Hematopoietic multipotent progenitor cell treated with erythropoietin and hydrocortisone succinate and interleukin-3 and kit ligand, for 6 days (in vitro differentiated cells): ENCODE results near the gene WBP2.

Experiments used
- DNase-seq: peaks from one replicate; pipeline ENCODE4 v3.0.0-alpha.2; 2015

The WBP2 gene

GRCh38 chr17:75855310-75856061 lies at the start of gene WBP2:
TSS of gene WBP2 (minus strand) at chr17:75855335. CDS start at chr17:75855297, 38 bp downstream.
- DNase-seq = peak; percentile 100

GRCh38 chr17:75902406-75902805 lies 47.3 kb upstream of the WBP2 start:
- DNase-seq = no peak

- no peak for DNase-seq
These were observed 46.6 kb upstream of the WBP2 start for GRCh38 chr17:75901727-75902126.

DNA sequence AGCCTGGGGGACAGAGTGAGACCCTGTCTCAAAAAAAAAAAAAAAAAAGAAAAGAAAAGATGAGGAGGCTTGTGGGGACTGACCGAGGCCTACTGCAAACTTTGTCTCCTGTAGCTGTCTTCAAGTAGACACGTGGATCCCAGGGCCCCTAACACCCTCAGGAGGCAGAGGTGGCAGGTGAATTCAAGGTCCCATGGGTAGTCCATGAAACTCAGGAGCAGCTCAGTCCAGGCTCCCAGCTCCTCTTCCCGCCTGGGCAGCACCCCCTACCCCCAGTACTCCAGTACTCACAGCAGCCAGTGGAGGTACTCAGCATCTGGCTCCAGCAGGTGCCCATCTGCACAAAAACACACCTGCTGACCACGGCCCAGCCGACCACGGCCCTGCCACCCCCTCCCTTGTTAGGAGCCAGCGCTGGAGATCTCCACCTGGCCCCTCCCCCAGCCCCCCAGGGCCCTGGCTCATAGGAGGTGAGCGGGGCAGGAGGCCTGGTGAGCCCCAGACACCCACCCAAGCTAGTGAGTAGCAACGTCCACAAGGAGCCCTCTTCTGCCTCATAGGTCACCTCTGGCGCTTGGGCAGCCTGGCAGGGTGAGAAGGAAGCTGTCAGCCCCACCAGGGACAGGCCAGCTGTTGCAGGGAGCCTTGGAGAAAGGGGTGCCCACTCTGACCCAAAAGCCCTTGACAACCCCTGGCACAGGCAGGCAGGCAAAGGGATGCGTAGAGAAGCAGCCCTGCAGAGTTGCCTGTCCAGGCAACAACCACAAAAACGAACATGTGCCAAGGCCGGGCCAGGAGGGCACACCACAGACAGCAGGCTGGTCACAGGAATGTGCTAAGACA lies 45.8 kb upstream of the WBP2 start:
- no peak for DNase-seq

GRCh38 chr17:75899767-75900468 lies 44.8 kb upstream of the WBP2 start:
- no peak for DNase-seq

DNA sequence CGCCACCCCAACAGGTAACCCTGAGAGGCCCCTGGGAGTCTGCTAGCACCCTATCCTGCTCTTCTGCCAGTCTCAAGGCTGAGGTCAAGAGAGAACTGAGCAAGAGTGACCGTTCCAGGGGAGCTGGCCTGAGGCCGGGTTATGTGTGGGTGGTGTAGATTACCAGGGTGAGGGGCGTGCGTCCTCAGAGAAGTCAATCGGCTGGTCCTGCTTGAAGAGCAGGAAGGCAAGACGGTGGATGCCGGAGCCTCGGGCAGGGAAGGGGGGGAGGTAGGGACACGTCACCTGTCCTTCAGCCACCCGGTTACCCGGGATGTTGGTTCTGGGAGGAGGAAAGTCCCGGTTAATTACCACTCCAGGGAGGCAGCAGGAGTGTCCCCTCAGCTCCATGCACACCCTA lies 44.2 kb upstream of the WBP2 start:
- DNase-seq = no peak

- DNase-seq = no peak
These were observed 43.7 kb upstream of the WBP2 start for GRCh38 chr17:75898791-75899190.

- no peak for DNase-seq
These were observed 42.9 kb upstream of the WBP2 start for GRCh38 chr17:75898065-75898464.

- no peak for DNase-seq
These were observed 42.3 kb upstream of the WBP2 start for GRCh38 chr17:75897160-75898019.

- DNase-seq = peak; percentile 85
These were observed 41.5 kb upstream of the WBP2 start, which contains the start of gene TRIM65 for GRCh38 chr17:75896415-75897159. TSS of gene TRIM65 (minus strand) at chr17:75896951. CDS start at chr17:75896937, 14 bp downstream.

- peak; percentile 63 for DNase-seq
These were observed 40.4 kb upstream of the WBP2 start for GRCh38 chr17:75895370-75896155.

DNA sequence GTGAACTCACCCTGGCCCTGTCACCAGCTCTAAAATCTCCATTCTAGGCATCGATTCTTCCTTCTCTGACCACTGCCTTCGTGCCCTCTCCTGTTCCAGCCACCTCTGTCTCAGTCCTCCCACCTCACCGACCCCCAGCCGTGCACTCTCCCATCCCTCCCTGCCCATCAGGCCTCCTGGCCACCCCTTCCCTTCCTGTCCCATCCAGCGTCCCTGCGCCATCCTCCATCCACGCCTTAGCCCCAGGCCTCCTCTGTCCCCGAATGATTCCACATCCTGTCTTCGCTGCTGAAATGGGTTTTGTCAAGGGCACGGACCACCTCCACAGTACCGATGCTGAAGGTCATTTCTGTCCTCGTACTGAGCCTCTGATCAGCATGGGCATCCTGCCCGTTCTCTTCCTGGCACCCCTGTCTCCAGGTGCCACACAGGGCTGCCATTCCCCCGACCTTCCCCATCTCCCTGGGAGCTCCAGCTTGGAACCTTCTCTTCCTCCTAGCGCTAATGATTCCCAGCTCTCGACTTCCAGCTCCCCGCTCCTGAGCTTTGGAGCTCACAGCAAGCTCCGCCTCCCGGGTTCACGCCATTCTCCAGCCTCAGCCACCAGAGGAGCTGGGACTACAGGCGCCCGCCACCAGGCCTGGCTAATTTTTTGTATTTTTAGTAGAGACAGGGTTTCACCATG lies 39.1 kb upstream of the WBP2 start:
- DNase-seq = no peak

DNA sequence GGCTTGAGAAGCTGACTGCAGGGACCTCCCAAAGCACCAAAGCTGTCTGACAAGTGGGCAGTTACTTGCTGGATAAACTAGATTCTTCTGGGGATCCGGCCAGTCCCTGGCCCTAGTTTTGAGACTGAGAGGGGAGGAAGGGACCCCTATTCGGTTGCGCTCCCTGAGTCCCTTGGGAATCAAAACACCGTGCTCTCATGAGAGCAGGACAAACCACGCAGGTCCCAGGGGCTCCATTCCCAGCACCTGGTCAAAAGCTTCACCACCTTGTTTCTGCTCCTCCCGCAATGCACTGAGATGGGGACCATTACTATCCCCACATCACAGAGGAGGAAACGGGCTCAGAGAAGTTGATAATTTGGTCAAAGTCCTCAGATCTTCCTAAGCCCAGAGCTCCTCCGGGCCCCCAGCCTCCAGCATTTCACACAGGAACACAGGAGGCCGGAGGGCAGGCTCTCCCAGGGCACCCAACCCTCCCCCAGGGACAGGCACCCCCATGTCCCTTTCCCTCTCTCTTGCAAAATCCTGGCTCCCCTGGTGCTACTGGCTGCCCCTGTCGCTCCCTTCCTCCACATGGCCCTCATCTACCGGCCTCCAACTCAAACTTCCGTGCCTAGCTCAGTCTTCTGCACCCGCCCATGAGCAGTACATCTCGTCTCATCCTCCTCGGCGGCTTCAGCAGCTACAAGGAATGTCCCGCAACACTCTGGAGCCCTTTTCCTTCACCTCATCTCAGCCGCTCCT lies 38.3 kb upstream of the WBP2 start:
- no peak for DNase-seq

DNA sequence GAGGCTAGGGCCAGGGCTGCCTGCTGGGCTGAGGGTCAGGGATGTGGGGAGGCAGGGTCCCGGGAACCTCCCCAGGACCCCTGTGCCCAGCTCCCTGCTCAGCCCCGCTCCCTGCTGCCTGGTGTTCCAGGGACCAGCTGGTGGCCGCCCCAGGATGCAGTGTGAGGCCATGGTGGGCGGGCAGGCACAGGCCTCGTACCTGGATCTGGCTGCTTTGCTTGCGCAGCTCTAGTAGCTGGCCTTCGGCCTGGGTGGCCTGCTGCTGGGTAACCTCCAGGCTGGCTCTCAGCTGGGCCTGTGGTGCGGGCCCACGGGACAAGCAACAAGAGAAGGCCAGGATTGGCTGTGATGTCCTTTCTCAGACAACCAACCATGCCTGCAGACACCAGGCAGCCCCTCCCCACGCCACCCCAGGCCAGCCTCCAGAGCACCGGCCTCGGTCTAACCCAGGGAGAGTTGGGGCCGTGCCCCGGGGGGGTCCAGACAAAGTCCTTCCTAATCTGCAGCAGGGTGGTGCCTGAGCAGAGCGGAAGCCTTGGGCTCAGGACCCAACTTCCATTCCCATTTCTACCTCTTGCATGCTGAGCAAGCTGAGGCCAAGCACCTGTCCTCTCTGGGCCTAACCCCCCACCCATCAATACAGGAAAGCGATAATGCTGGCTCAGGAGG lies 37.6 kb upstream of the WBP2 start:
- no peak for DNase-seq

GRCh38 chr17:75891605-75892555 lies 36.7 kb upstream of the WBP2 start:
- DNase-seq = no peak

- no peak for DNase-seq
These were observed 36.0 kb upstream of the WBP2 start for GRCh38 chr17:75891022-75891604.

DNA sequence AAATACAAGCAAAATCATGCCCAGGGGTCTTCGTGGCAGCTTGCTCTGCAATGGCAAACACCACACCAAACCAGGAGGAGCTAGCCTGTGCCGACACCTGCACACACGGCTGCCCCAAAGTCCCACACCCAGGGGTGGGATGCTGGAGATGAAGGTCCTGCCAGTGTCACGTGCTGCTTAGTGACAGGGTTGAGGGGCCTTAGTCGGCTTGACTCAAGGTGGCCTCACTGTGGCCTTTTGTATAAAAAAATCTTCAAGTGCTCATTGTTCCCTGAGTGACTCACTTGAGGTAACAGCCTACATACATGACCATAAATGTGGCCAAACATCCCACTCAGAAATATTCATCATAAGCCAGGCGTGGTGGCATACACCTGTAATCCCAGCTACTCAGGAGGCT lies 34.3 kb upstream of the WBP2 start:
- DNase-seq = no peak
